ENCODE results near the gene UBE2D4.
A peak's percentile ranks its signal among the peaks of the same experiment; 100 is the strongest.

UBE2D4 gene

DNA sequence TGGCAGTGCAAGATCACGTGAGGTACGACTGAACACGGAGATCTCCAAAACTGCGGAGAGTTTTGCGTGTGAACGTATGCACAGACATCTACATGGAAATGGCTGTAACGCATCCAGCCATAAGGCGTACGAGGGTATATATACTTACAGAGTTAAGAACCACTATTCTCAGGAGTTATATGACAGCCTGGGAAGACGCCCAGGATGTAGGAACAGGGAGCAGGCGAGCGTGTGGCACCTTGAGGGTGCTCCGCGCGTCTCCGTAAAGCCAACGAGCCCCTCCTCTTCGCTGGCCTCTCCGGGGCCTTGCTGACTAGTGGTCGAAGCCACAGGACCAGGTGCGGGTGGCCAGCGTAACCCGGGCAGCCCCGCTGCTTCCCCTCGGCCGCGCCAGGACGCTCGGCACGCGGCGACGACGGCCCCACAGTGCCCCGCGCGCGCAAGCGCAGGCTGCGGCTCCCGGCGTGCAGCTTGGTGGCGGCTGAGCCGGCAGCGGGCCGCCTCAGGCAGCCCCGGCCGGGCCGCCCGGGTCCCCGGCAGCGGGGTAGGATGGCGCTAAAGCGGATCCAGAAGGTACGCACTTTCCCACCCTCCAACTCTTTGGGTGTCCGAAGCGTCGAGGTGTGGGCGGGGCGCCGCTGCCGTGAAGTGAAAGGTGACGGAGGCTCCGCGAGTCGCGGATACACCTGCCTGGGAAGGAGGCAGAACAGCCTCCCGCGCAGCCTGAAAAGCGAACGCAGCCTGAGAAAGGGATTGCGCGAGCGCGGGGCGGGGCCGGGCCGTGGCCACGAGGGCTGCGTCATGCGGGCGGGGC lies at the start of gene UBE2D4:
Gene UBE2D4, plus strand, starts transcription at position 453 of the 814 bp plus-strand sequence. Its CDS starts 97 bp downstream, at position 550.
- DNase-seq (ENCODE audit: extremely low spot score), result peak; percentile 83
- CTCF ChIA-PET, result no interaction called here
- POLR2A ChIA-PET, result interaction anchor here (0.5 to 1.7 kb wide), 8 partner anchors 13 to 57 kb away, joined by 3 to 7 read pairs (median 5); partner anchors contain the start of genes MRPS24 and URGCP
- TF ChIP-seq L3MBTL2 (conservative IDR thresholded peaks at IDR 0.05) (peak; percentile 89), CTBP1 (IDR thresholded peaks at IDR 0.05; ENCODE audit: borderline replicate concordance) (peak; percentile 39; the same call in 1 of the 2 replicates), HDGF (IDR thresholded peaks at IDR 0.05; ENCODE audit: borderline replicate concordance) (no peak), PKNOX1 (IDR thresholded peaks at IDR 0.05) (no peak), FOXK2 (IDR thresholded peaks at IDR 0.05) (no peak), NFRKB (IDR thresholded peaks at IDR 0.05) (no peak), LEF1 (IDR thresholded peaks at IDR 0.05; ENCODE audit: borderline replicate concordance) (no peak), FOXM1 (IDR thresholded peaks at IDR 0.05; ENCODE audit: borderline replicate concordance) (no peak), ZNF384 (IDR thresholded peaks at IDR 0.05) (no peak), TARDBP (IDR thresholded peaks at IDR 0.05) (no peak), SUZ12 (IDR thresholded peaks at IDR 0.05) (no peak), SP1 (IDR thresholded peaks at IDR 0.05) (no peak), ARNT (IDR thresholded peaks at IDR 0.05) (no peak), FOXA1 (IDR thresholded peaks at IDR 0.05) (no peak), ELF4 (IDR thresholded peaks at IDR 0.05) (no peak), BHLHE40 (IDR thresholded peaks at IDR 0.05; ENCODE audit: borderline replicate concordance) (no peak)

DNA sequence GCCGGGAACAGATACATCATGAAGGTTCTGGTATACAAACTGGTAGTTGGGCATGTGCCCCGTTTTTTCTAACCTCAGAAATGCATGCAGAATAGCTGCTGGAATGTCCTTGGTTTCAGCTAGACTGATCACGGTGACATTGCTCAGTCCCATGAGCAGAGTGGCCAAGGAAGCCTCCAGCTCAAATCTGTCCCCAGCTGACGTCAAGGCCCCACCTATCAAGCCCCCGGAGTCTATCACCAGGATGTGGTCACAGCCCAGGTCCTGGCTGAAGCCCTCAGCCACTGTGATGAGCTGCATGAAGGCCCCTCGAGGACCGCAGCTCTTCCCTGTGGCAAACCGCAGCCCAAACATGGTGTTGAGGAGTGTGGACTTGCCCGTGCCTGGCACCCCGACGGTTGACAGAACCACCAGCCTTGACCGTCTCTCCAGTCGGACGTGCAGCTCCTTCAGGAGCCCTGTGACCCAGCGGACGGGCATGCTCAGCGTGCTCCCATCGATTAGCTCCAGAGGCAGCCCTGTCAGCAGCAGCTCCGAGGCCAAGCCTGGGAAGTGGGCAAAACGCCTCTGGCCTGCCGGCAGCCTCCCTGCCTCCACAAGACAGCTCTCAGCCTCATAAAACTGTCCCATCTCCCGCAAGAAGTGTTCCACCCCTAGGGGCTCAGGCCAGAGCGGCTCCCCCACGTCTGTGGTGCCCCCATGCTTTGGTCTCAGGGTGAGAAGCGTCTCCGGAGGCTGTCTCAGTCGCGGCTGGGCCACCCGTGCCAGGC lies 49.1 kb upstream of the UBE2D4 start:
- ChIA-PET POLR2A (interaction anchor here (1.1 kb wide), 1 partner anchor 8 kb away, joined by 3 read pairs; the partner anchor contains the start of gene MRPS24), CTCF (no interaction called here)
- DNase-seq (ENCODE audit: extremely low spot score), result no peak
- TF ChIP-seq CTBP1 (IDR thresholded peaks at IDR 0.05; ENCODE audit: borderline replicate concordance) (no peak), SUZ12 (IDR thresholded peaks at IDR 0.05) (no peak), PKNOX1 (IDR thresholded peaks at IDR 0.05) (no peak), FOXM1 (IDR thresholded peaks at IDR 0.05; ENCODE audit: borderline replicate concordance) (no peak), BHLHE40 (IDR thresholded peaks at IDR 0.05; ENCODE audit: borderline replicate concordance) (no peak), SP1 (IDR thresholded peaks at IDR 0.05) (no peak), NFRKB (IDR thresholded peaks at IDR 0.05) (no peak), FOXK2 (IDR thresholded peaks at IDR 0.05) (no peak)

- CTCF ChIA-PET, result no interaction called here
- TF ChIP-seq ZNF384 (IDR thresholded peaks at IDR 0.05), result no peak
- TF ChIP-seq CTBP1 (IDR thresholded peaks at IDR 0.05; ENCODE audit: borderline replicate concordance), result no peak
- TF ChIP-seq NFRKB (IDR thresholded peaks at IDR 0.05), result no peak
- no peak for TF ChIP-seq SP1 (IDR thresholded peaks at IDR 0.05)
- TF ChIP-seq FOXA1 (IDR thresholded peaks at IDR 0.05), result no peak
- no peak for TF ChIP-seq FOXK2 (IDR thresholded peaks at IDR 0.05)
- no peak for TF ChIP-seq LEF1 (IDR thresholded peaks at IDR 0.05; ENCODE audit: borderline replicate concordance)
- TF ChIP-seq ARNT (IDR thresholded peaks at IDR 0.05), result no peak
- TF ChIP-seq HDGF (IDR thresholded peaks at IDR 0.05; ENCODE audit: borderline replicate concordance), result no peak
- TF ChIP-seq ELF4 (IDR thresholded peaks at IDR 0.05), result no peak
- TF ChIP-seq SUZ12 (IDR thresholded peaks at IDR 0.05), result no peak
- TF ChIP-seq TARDBP (IDR thresholded peaks at IDR 0.05), result no peak
- no peak for TF ChIP-seq BHLHE40 (IDR thresholded peaks at IDR 0.05; ENCODE audit: borderline replicate concordance)
- TF ChIP-seq L3MBTL2 (conservative IDR thresholded peaks at IDR 0.05), result no peak
- no peak for TF ChIP-seq FOXM1 (IDR thresholded peaks at IDR 0.05; ENCODE audit: borderline replicate concordance)
- no peak for TF ChIP-seq PKNOX1 (IDR thresholded peaks at IDR 0.05)
- POLR2A ChIA-PET, result interaction anchor here (1.1 kb wide), 1 partner anchor 9 kb away, joined by 3 read pairs; the partner anchor contains the start of gene MRPS24
- no peak for DNase-seq (ENCODE audit: extremely low spot score)
Measured at GRCh38 chr7:43877968-43878864, 48.0 kb upstream of the UBE2D4 start.

GRCh38 chr7:43878867-43879266 lies 47.4 kb upstream of the UBE2D4 start:
- DNase-seq (ENCODE audit: extremely low spot score), result no peak
- TF ChIP-seq TARDBP (IDR thresholded peaks at IDR 0.05) (no peak), SP1 (IDR thresholded peaks at IDR 0.05) (no peak), SUZ12 (IDR thresholded peaks at IDR 0.05) (no peak), FOXK2 (IDR thresholded peaks at IDR 0.05) (no peak), PKNOX1 (IDR thresholded peaks at IDR 0.05) (no peak), HDGF (IDR thresholded peaks at IDR 0.05; ENCODE audit: borderline replicate concordance) (no peak), ARNT (IDR thresholded peaks at IDR 0.05) (no peak), CTBP1 (IDR thresholded peaks at IDR 0.05; ENCODE audit: borderline replicate concordance) (no peak)
- CTCF ChIA-PET, result no interaction called here
- POLR2A ChIA-PET, result interaction anchor here (0.5 kb wide), 1 partner anchor 15 kb away, joined by 3 read pairs; no protein-coding TSS in a partner anchor
